GM19397 (cell line): ENCODE measurements around the gene STARD9.
"Not testable (repeated sequence)": the region's sequence is repeated elsewhere in the genome, so short reads cannot be mapped to it uniquely, and the experiment has no call there.

Source experiments
- ATAC-seq: cut with Tn5 transposase; IDR thresholded peaks from one replicate; pipeline ENCODE4 v1.9.1; 2021; ENCODE audit warnings: mild to moderate bottlenecking, moderate library complexity; ENCODE audit not compliant: unreplicated experiment

STARD9 gene

GRCh38 chr15:42575188-42576039 is at the start of gene STARD9:
Gene STARD9 (plus strand): TSS chr15:42575606. CDS start chr15:42575716, 110 bp downstream.
- peak; percentile 90 for ATAC-seq

- no peak for ATAC-seq
These were observed 46.4 kb upstream of the STARD9 start for GRCh38 chr15:42528970-42529369.

- no peak for ATAC-seq
These were observed 42.2 kb upstream of the STARD9 start for GRCh38 chr15:42533246-42533645.

- no peak for ATAC-seq
These were observed 30.4 kb upstream of the STARD9 start for GRCh38 chr15:42544853-42545629.

GRCh38 chr15:42547918-42548248 is 27.5 kb upstream of the STARD9 start:
- peak; percentile 3 for ATAC-seq

- ATAC-seq, result peak; percentile 88
These were observed 27.0 kb upstream of the STARD9 start, which contains the start of the genes HAUS2 and LRRC57 for GRCh38 chr15:42548249-42549031. Gene HAUS2 (plus strand): TSS chr15:42548838. CDS start chr15:42548873, 35 bp downstream. Gene LRRC57 (minus strand): TSS chr15:42548793. CDS start chr15:42548434, 359 bp downstream.

- no peak for ATAC-seq
These were observed 26.3 kb upstream of the STARD9 start for GRCh38 chr15:42549032-42549491.

GRCh38 chr15:42549741-42550392 is 25.5 kb upstream of the STARD9 start:
- no peak for ATAC-seq

GRCh38 chr15:42553554-42553953 is 21.9 kb upstream of the STARD9 start:
- ATAC-seq, result no peak

GRCh38 chr15:42556550-42557207 is 18.7 kb upstream of the STARD9 start:
- not testable (repeated sequence) for ATAC-seq

GRCh38 chr15:42558739-42559138 is 16.7 kb upstream of the STARD9 start:
- ATAC-seq, result no peak

GRCh38 chr15:42576040-42576594 is 711 bp downstream of the STARD9 start:
- no peak for ATAC-seq

- ATAC-seq, result no peak
These were observed 1.4 kb downstream of the STARD9 start for GRCh38 chr15:42576776-42577175.

- no peak for ATAC-seq
These were observed 2.2 kb downstream of the STARD9 start for GRCh38 chr15:42577514-42578031.

GRCh38 chr15:42578984-42579537 is 3.7 kb downstream of the STARD9 start:
- no peak for ATAC-seq

GRCh38 chr15:42581272-42581730 is 5.9 kb downstream of the STARD9 start:
- ATAC-seq, result peak; percentile 73

- ATAC-seq, result no peak
These were observed 7.4 kb downstream of the STARD9 start for GRCh38 chr15:42582569-42583375.
